Rectal smooth muscle tissue (tissue), 1 donor: Measurements from ENCODE around the gene ZNF112.

Experiments used
- H3K27ac ChIP-seq: one replicate; pipeline ENCODE4 v1.7.0; 2013; ENCODE audit warnings: low read depth, low read length, inconsistent platforms
- H3K27me3 ChIP-seq: one replicate; pipeline ENCODE4 v1.7.0; 2013; ENCODE audit warnings: low read length; ENCODE audit not compliant: control insufficient read depth, insufficient read depth
- H3K36me3 ChIP-seq: one replicate; pipeline ENCODE4 v1.7.0; 2013; ENCODE audit warnings: low read length; ENCODE audit not compliant: control insufficient read depth, insufficient read depth
- H3K4me1 ChIP-seq: one replicate; pipeline ENCODE4 v1.7.0; 2013; ENCODE audit warnings: low read length; ENCODE audit not compliant: control insufficient read depth, insufficient read depth
- H3K4me3 ChIP-seq: one replicate; pipeline ENCODE4 v1.7.0; 2013; ENCODE audit warnings: low read length
- H3K9ac ChIP-seq: one replicate; pipeline ENCODE4 v1.7.0; 2013; ENCODE audit warnings: low read length

The ZNF112 gene

DNA sequence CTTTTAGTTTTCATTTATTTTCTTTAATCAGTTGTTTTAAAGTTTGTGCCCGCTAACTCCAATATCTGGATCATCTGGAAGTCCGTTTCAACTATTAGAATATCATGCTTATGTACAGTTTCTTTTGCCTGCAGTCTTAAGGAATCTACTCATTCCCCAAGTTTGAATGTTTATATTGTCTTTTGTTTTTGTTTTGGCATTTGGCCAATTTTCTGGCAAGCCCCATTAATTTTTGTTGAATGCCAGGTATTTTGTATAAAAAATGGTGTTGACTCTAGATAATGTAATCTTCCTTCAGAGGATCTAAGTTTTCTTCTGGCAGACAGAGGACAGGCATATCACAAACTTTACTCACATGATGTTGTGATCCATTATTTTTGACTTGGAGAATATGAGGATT lies 40.6 kb downstream of the ZNF112 start:
- Histone ChIP-seq H3K4me1 (no peaks in the 10 kb centered on the region), H3K36me3 (no peaks in the 10 kb centered on the region), H3K9ac (no peak overlapping the region), H3K27ac (no peak overlapping the region), H3K27me3 (no peaks in the 10 kb centered on the region), H3K4me3 (no peak overlapping the region)

DNA sequence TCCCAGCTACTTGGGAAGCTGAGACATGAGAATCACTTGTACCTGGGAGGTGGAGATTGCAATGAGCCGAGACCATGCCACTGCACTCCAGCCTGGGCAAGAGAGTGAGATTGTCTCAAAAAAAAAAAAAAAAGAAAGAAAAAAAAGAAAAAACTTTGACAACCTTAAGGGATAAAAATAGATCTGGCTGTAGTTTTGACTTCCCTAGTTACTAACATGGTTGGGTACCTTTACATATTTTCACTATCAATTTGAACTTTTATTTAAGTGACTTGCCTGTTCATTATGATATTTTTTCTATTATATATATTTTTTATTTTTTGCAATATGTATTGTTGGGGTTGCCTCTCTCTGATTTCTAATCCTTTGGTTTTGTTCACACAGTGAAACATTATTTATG lies 43.2 kb downstream of the ZNF112 start:
- H3K4me3 ChIP-seq = no peak overlapping the region
- H3K27ac ChIP-seq = no peak overlapping the region
- no peaks in the 10 kb centered on the region for H3K36me3 ChIP-seq
- no peak overlapping the region for H3K9ac ChIP-seq
- H3K4me1 ChIP-seq = no peaks in the 10 kb centered on the region
- no peaks in the 10 kb centered on the region for H3K27me3 ChIP-seq

GRCh38 chr19:44308011-44308410 lies 48.5 kb downstream of the ZNF112 start:
- no peak overlapping the region for H3K27ac ChIP-seq
- H3K4me1 ChIP-seq = peaks cover 9% of the 10 kb centered on the region
- H3K36me3 ChIP-seq = no peaks in the 10 kb centered on the region
- H3K4me3 ChIP-seq = no peak overlapping the region
- no peak overlapping the region for H3K9ac ChIP-seq
- H3K27me3 ChIP-seq = no peaks in the 10 kb centered on the region

GRCh38 chr19:44306283-44306682 lies 50.2 kb downstream of the ZNF112 start:
- H3K4me1 ChIP-seq = peaks cover 9% of the 10 kb centered on the region
- H3K27me3 ChIP-seq = no peaks in the 10 kb centered on the region
- H3K9ac ChIP-seq = no peak overlapping the region
- H3K36me3 ChIP-seq = peaks cover 2% of the 10 kb centered on the region
- H3K4me3 ChIP-seq = no peak overlapping the region
- H3K27ac ChIP-seq = no peak overlapping the region

GRCh38 chr19:44305457-44305856 lies 51.0 kb downstream of the ZNF112 start:
- Histone ChIP-seq H3K27ac (no peak overlapping the region), H3K27me3 (no peaks in the 10 kb centered on the region), H3K4me3 (peak overlapping the region; percentile 93), H3K9ac (no peak overlapping the region), H3K4me1 (peaks cover 9% of the 10 kb centered on the region), H3K36me3 (peaks cover 2% of the 10 kb centered on the region)

DNA sequence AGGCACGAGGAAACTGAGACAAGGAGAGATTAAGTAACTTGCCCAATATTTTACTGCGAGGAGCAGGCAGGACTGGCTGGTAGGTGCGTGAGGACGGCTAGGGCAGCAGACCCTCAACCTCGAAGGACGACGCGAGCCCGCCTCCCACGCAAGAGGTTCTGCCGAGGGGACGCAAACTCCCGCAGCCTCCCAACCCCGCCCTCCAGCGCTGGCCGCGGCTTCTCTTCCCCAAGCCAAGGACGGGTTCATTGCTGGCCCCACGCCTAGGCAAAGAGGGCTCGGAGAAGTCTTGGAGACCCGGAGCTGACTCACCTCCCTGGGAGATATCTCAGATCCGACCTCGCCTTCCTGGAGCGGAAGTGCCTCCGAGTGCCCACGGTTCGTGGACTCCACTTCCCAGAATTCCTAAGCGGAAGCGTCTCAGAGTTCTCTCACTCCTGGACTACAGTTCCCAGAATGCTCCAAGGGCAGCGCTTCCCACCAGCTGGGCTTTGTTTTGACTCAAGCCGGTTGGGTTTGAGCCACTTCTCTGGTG lies 51.8 kb downstream of the ZNF112 start, which contains the start of gene ZNF235:
Gene ZNF235, minus strand, starts transcription at position 367 of the 535 bp plus-strand sequence. CDS start 1,621 bp downstream, outside the sequence.
- no peaks in the 10 kb centered on the region for H3K27me3 ChIP-seq
- peaks cover 4% of the 10 kb centered on the region for H3K36me3 ChIP-seq
- H3K4me1 ChIP-seq = peaks cover 9% of the 10 kb centered on the region
- peak within 1 kb of the TSS; percentile 93 for H3K4me3 ChIP-seq
- H3K9ac ChIP-seq = peak within 1 kb of the TSS; percentile 57
- peak within 1 kb of the TSS; percentile 81 for H3K27ac ChIP-seq

GRCh38 chr19:44303976-44304568 lies 52.4 kb downstream of the ZNF112 start:
- Histone ChIP-seq H3K27me3 (no peaks in the 10 kb centered on the region), H3K36me3 (peaks cover 10% of the 10 kb centered on the region), H3K4me1 (peaks cover 9% of the 10 kb centered on the region), H3K9ac (peak overlapping the region; percentile 57), H3K4me3 (peak overlapping the region; percentile 93), H3K27ac (peak overlapping the region; percentile 81)

DNA sequence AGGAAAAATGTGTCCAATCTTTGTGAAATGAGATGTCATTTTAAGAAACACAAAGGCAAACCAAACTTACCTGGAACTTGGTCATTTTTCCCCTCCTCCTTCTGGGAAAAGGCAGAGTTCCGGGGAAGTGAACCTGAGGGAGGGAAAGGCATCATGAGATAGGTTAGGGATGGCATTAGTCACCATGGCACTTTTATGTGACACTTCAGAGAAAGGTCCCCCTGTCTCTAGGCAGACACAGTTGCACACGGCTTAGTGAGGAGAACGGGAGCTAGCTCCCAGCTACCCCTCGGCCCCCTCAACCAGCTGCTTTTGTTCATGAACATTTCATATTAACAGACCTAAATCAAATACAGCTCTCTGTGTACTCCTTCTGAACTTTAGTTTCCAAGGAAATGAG lies 53.2 kb downstream of the ZNF112 start:
- no peak overlapping the region for H3K9ac ChIP-seq
- peaks cover 18% of the 10 kb centered on the region for H3K36me3 ChIP-seq
- H3K27me3 ChIP-seq = no peaks in the 10 kb centered on the region

DNA sequence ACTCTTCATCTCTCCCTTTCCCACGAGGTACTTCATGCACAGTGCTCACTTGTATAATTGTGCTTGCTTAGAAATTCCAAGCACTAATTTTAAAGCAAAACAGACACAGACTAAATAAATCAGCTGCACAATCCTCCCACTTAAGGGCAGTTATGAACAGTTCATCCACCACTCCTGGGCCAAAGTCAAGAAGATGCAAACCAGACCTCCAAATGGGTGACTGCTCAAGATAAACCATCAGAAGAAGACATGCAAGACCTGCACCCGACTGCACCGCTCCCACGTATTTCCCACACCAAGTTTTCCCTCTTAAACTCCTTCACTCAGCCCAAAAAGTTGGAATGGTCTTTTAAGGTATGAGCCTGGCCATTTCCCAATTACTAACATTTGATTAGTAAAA lies 71.5 kb downstream of the ZNF112 start:
- H3K27ac ChIP-seq = peak overlapping the region; percentile 63
- peaks cover 30% of the 10 kb centered on the region for H3K36me3 ChIP-seq
- H3K9ac ChIP-seq = no peak overlapping the region
- H3K4me3 ChIP-seq = no peak overlapping the region
- H3K4me1 ChIP-seq = peaks cover 6% of the 10 kb centered on the region
- no peaks in the 10 kb centered on the region for H3K27me3 ChIP-seq

More for the DNA sequence above, 53.2 kb downstream of the ZNF112 start:
- Histone ChIP-seq H3K4me3 (no peak overlapping the region), H3K4me1 (peaks cover 9% of the 10 kb centered on the region), H3K27ac (no peak overlapping the region)

DNA sequence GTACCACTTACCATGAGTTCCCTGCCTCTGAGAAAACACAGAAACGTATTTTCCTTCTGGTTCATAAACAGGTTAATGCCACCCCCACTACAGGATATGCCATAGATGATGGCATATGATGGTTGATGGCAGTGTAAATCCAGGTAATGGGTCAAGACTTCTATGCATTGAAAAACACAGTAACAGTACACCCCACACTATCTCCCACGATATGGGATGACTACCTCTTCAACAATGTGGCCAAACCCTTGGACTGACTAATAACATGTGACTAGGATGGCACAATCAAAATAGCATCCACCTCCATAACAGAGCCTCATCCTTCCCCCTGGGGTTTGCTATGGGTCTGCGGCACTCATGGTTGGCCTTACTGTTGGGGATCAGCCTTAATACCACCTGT lies 73.6 kb downstream of the ZNF112 start:
- Histone ChIP-seq H3K9ac (no peak overlapping the region), H3K4me1 (peaks cover 6% of the 10 kb centered on the region), H3K27ac (no peak overlapping the region), H3K4me3 (no peak overlapping the region), H3K36me3 (peaks cover 8% of the 10 kb centered on the region), H3K27me3 (no peaks in the 10 kb centered on the region)

GRCh38 chr19:44280916-44281315 lies 75.6 kb downstream of the ZNF112 start:
- no peak overlapping the region for H3K4me3 ChIP-seq
- no peaks in the 10 kb centered on the region for H3K36me3 ChIP-seq
- H3K4me1 ChIP-seq = peaks cover 6% of the 10 kb centered on the region
- no peaks in the 10 kb centered on the region for H3K27me3 ChIP-seq
- no peak overlapping the region for H3K27ac ChIP-seq
- no peak overlapping the region for H3K9ac ChIP-seq

- no peak overlapping the region for H3K4me3 ChIP-seq
- no peaks in the 10 kb centered on the region for H3K36me3 ChIP-seq
- no peaks in the 10 kb centered on the region for H3K27me3 ChIP-seq
- H3K4me1 ChIP-seq = no peaks in the 10 kb centered on the region
- no peak overlapping the region for H3K9ac ChIP-seq
- no peak overlapping the region for H3K27ac ChIP-seq
Observed at GRCh38 chr19:44278181-44278690, 78.2 kb downstream of the ZNF112 start.

- no peak overlapping the region for H3K4me3 ChIP-seq
- no peaks in the 10 kb centered on the region for H3K36me3 ChIP-seq
- H3K9ac ChIP-seq = no peak overlapping the region
- H3K27ac ChIP-seq = no peak overlapping the region
- H3K27me3 ChIP-seq = no peaks in the 10 kb centered on the region
- H3K4me1 ChIP-seq = no peaks in the 10 kb centered on the region
Observed at GRCh38 chr19:44277331-44277730, 79.1 kb downstream of the ZNF112 start.
